ENCODE measurements around the gene ST6GAL2. TPM values are rescaled to one million over a fixed set of nuclear protein-coding genes. Genes with fewer than 3 reads are reported as not detected.

ST6GAL2 gene
- total RNA-seq, result under 0.01 TPM in 2 replicates

GRCh38 chr2:106885971-106886915 is at the start of gene ST6GAL2:
Gene ST6GAL2 (minus strand): TSS chr2:106886167. CDS start chr2:106843977, 42,190 bp downstream.

